ENCODE measurements around the gene GREB1. TPM values are rescaled to one million over a fixed set of nuclear protein-coding genes. Genes with fewer than 3 reads are reported as not detected.

The GREB1 gene
- total RNA-seq, 1 experiment from 2014 or later = 0.62 TPM

DNA sequence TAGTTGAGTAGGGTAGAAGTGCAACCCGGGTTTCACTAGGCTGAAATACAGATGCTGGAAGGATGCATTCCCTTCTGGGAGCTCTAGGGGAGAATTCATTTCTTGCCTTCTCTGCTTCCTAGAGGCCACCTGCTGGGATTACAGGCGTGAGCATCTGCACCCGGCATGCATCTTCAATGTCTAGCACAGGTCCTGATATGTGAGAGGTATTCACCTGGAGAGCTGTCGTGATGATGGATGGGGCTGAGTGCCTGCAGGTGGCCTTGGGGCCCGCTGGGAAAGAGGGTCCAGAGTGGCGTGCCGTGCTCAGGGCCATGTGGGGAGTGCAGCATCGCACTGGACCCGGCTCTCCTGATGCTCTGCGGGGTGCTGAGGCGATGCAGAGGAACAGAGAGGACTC, 142.8 kb downstream of the GREB1 start:
- CTCF ChIA-PET = no interaction called here
- H3K4me1 ChIP-seq (ENCODE audit: insufficient read depth, low read length) = peaks cover 12% of the 10 kb centered on the region
- no peak overlapping the region for H3K9ac ChIP-seq (ENCODE audit: low read length)
- H3K36me3 ChIP-seq (ENCODE audit: low read depth, low read length) = no peaks in the 10 kb centered on the region
- no peak overlapping the region for H3K27ac ChIP-seq (ENCODE audit: low read length)
- POLR2A ChIA-PET (ENCODE audit: unreplicated experiment) = no interaction called here
- intact Hi-C loops (cut with micrococcal nuclease) = loop anchor here (10.0 kb wide), 1 partner anchor 542 kb away; a partner anchor contains a TSS
- H3K9me3 ChIP-seq (ENCODE audit: low read length) = no peaks in the 10 kb centered on the region
- H4K20me1 ChIP-seq (ENCODE audit: low read length) = no peaks in the 10 kb centered on the region
- TF ChIP-seq EZH2phosphoT487 (IDR thresholded peaks at IDR 0.05; ENCODE audit: borderline replicate concordance, low read length) = no peak
- TF ChIP-seq, protein P1, sequence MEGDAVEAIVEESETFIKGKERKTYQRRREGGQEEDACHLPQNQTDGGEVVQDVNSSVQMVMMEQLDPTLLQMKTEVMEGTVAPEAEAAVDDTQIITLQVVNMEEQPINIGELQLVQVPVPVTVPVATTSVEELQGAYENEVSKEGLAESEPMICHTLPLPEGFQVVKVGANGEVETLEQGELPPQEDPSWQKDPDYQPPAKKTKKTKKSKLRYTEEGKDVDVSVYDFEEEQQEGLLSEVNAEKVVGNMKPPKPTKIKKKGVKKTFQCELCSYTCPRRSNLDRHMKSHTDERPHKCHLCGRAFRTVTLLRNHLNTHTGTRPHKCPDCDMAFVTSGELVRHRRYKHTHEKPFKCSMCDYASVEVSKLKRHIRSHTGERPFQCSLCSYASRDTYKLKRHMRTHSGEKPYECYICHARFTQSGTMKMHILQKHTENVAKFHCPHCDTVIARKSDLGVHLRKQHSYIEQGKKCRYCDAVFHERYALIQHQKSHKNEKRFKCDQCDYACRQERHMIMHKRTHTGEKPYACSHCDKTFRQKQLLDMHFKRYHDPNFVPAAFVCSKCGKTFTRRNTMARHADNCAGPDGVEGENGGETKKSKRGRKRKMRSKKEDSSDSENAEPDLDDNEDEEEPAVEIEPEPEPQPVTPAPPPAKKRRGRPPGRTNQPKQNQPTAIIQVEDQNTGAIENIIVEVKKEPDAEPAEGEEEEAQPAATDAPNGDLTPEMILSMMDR (conservative IDR thresholded peaks at IDR 0.05; ENCODE audit: low read depth, low read length) = peak; percentile 52; the same call in 1 of the 2 replicates
- TF ChIP-seq EZH2 (IDR thresholded peaks at IDR 0.05; ENCODE audit: low read length, unreplicated experiment) = no peak
- no peak overlapping the region for H2AFZ ChIP-seq (ENCODE audit: low read length)
- BruUV-seq (replicated peaks) = no TSS peak
- H3K9me2 ChIP-seq (replicated peaks; ENCODE audit: low read length) = no peaks in the 10 kb centered on the region
- no peaks in the 10 kb centered on the region for H3K27me3 ChIP-seq (ENCODE audit: low read length)
- H3F3A ChIP-seq (ENCODE audit: low read length, unreplicated experiment) = no peaks in the 10 kb centered on the region
- 0 out of 2 replicates have a peak overlapping the region, but pooled peaks have one; percentile 16 for H3K4me2 ChIP-seq (ENCODE audit: low read length)
- ATAC-seq (peak; percentile 68), DNase-seq (peak; percentile 62)
- no peaks in the 10 kb centered on the region for H3K79me2 ChIP-seq (ENCODE audit: low read length)
- no peak overlapping the region for H3K4me3 ChIP-seq (ENCODE audit: low read length)

DNA sequence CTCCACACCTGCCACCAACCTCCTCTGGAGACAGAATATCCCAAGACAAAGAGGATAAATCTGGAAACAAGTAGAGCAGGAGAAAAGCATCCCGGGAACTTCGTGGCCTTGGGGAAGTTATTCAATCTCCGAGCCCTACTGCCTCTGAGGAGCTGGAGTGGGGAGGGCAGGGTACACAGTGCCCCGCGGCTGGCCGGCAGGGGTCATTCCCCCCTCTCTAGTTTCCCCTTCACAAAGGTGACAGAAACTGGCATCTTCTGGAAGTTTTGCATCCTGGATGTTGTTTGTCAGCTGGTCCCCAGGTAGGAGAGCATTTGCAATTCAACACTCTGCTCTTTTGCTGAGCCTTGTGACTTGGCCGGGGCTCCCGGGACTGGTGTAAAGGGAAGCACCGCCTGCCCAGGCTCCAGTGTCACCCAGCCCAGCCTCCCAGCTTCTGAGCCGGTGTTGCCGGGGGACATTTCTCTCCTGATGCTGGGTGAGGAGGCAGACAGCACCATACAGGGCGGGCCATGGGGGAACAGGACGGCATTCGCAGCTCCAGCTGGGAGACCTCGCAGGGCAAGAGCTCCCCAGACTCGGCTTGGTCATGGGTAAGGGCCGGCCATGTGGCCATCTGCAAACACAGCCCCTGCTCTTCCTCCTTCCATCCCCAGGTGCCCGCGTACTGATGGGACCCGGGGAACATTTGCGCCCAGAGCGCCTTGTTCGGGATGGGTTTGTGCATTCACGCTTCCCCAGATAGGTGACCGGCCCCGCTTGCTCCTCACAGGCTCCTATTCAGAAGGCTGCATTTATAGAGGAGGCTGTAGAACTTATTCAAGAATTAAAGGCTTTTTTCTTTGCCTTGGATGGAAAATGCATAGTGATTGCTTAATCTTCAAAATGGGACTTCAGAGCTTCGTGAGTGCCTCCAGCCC, 143.6 kb downstream of the GREB1 start:
- H3K9me2 ChIP-seq (replicated peaks; ENCODE audit: low read length) = no peaks in the 10 kb centered on the region
- no peak overlapping the region for H2AFZ ChIP-seq (ENCODE audit: low read length)
- H3K79me2 ChIP-seq (ENCODE audit: low read length) = no peaks in the 10 kb centered on the region
- no peak overlapping the region for H3K9ac ChIP-seq (ENCODE audit: low read length)
- TF ChIP-seq EZH2 (IDR thresholded peaks at IDR 0.05; ENCODE audit: low read length, unreplicated experiment) (no peak), EZH2phosphoT487 (IDR thresholded peaks at IDR 0.05; ENCODE audit: borderline replicate concordance, low read length) (no peak)
- TF ChIP-seq, protein P1 (conservative IDR thresholded peaks at IDR 0.05; ENCODE audit: low read depth, low read length) = no peak
- no peaks in the 10 kb centered on the region for H3K36me3 ChIP-seq (ENCODE audit: low read depth, low read length)
- intact Hi-C loops (cut with micrococcal nuclease) = loop anchor here (10.0 kb wide), 1 partner anchor 543 kb away; a partner anchor contains a TSS
- H3K4me1 ChIP-seq (ENCODE audit: insufficient read depth, low read length) = peaks cover 12% of the 10 kb centered on the region
- CTCF ChIA-PET = no interaction called here
- H3K4me3 ChIP-seq (ENCODE audit: low read length) = no peak overlapping the region
- H3K27ac ChIP-seq (ENCODE audit: low read length) = no peak overlapping the region
- ATAC-seq = no peak
- no TSS peak for BruUV-seq (replicated peaks)
- no peaks in the 10 kb centered on the region for H3K27me3 ChIP-seq (ENCODE audit: low read length)
- H4K20me1 ChIP-seq (ENCODE audit: low read length) = no peaks in the 10 kb centered on the region
- H3F3A ChIP-seq (ENCODE audit: low read length, unreplicated experiment) = no peaks in the 10 kb centered on the region
- DNase-seq = no peak
- POLR2A ChIA-PET (ENCODE audit: unreplicated experiment) = no interaction called here
- no peak overlapping the region for H3K4me2 ChIP-seq (ENCODE audit: low read length)
- no peaks in the 10 kb centered on the region for H3K9me3 ChIP-seq (ENCODE audit: low read length)
